Fibroblast of mammary gland (primary cell): Measurements from ENCODE around the gene SP140.

Experiments used
- DNase-seq: peaks from one replicate; pipeline ENCODE4 v3.0.0-alpha.2; 2010; ENCODE audit warnings: low read depth
- H3K4me3 ChIP-seq: 2 replicates; pipeline ENCODE4 v1.5.1; 2011; ENCODE audit warnings: low read depth, mild to moderate bottlenecking, low read length, moderate library complexity; ENCODE audit not compliant: control insufficient read depth
- CTCF ChIP-seq: conservative IDR thresholded peaks from 2 replicates; pipeline ENCODE4 v1.5.1; 2011; ENCODE audit warnings: low read depth, low read length, inconsistent platforms; ENCODE audit not compliant: control insufficient read depth, insufficient read depth

Gene SP140

GRCh38 chr2:230202430-230203109, 23.0 kb upstream of the SP140 start:
- no peak overlapping the region for H3K4me3 ChIP-seq
- DNase-seq = no peak
- TF ChIP-seq CTCF = no peak

- TF ChIP-seq CTCF = no peak
- no peak for DNase-seq
- H3K4me3 ChIP-seq = no peak overlapping the region
Measured at GRCh38 chr2:230203110-230203676, 22.3 kb upstream of the SP140 start.

GRCh38 chr2:230205034-230205433, 20.5 kb upstream of the SP140 start:
- DNase-seq = no peak
- no peak overlapping the region for H3K4me3 ChIP-seq
- no peak for TF ChIP-seq CTCF

GRCh38 chr2:230205721-230206120, 19.8 kb upstream of the SP140 start:
- DNase-seq = no peak
- H3K4me3 ChIP-seq = no peak overlapping the region
- no peak for TF ChIP-seq CTCF

GRCh38 chr2:230208576-230208975, 17.0 kb upstream of the SP140 start:
- DNase-seq = no peak

GRCh38 chr2:230209422-230210051, 16.0 kb upstream of the SP140 start:
- no peak overlapping the region for H3K4me3 ChIP-seq
- no peak for TF ChIP-seq CTCF
- DNase-seq = no peak

More at GRCh38 chr2:230208576-230208975, 17.0 kb upstream of the SP140 start:
- no peak for TF ChIP-seq CTCF
- H3K4me3 ChIP-seq = no peak overlapping the region
